HEK293T (cell line): ENCODE data around the gene HLCS.

Experiments used
- BHLHE40 ChIP-seq: fragments of 450-650 bp; IDR thresholded peaks from 2 replicates; pipeline ENCODE4 v1.6.1; 2016; ENCODE audit warnings: mild to moderate bottlenecking, moderate library complexity, borderline replicate concordance
- FOXK2 ChIP-seq: fragments of 450-650 bp; IDR thresholded peaks from 2 replicates; pipeline ENCODE4 v1.6.1; 2016; ENCODE audit warnings: mild to moderate bottlenecking
- FOXM1 ChIP-seq: fragments of 450-650 bp; IDR thresholded peaks from 2 replicates; pipeline ENCODE4 v1.6.1; 2017; ENCODE audit warnings: mild to moderate bottlenecking, borderline replicate concordance
- L3MBTL2 ChIP-seq: fragments of 450-650 bp; conservative IDR thresholded peaks from 2 replicates; pipeline ENCODE4 v1.6.1; 2016; ENCODE audit warnings: mild to moderate bottlenecking
- LEF1 ChIP-seq: fragments of 450-650 bp; IDR thresholded peaks from 2 replicates; pipeline ENCODE4 v1.6.1; 2017; ENCODE audit warnings: mild to moderate bottlenecking, borderline replicate concordance
- PKNOX1 ChIP-seq: fragments of 450-650 bp; IDR thresholded peaks from 2 replicates; pipeline ENCODE4 v1.6.1; 2016
- SP1 ChIP-seq: fragments of 450-650 bp; IDR thresholded peaks from 2 replicates; pipeline ENCODE4 v1.6.1; 2017
- SUZ12 ChIP-seq: fragments of 450-650 bp; IDR thresholded peaks from 2 replicates; pipeline ENCODE4 v1.6.1; 2016; ENCODE audit warnings: mild to moderate bottlenecking
- TARDBP ChIP-seq: fragments of 450-650 bp; IDR thresholded peaks from 2 replicates; pipeline ENCODE4 v1.6.1; 2016
- ZNF384 ChIP-seq: fragments of 450-650 bp; IDR thresholded peaks from 2 replicates; pipeline ENCODE4 v1.6.1; 2016

GRCh38 chr21:36965720-36966065, 776 bp downstream of the HLCS start:
- TF ChIP-seq SP1 (no peak), FOXM1 (no peak), BHLHE40 (no peak), L3MBTL2 (peak; percentile 39; the same call in 1 of the 2 replicates), FOXK2 (no peak), SUZ12 (no peak), ZNF384 (no peak), TARDBP (no peak), PKNOX1 (no peak), LEF1 (no peak)
